Aorta (tissue), 5 donors: ENCODE data around the gene RER1. TPM values are rescaled to one million over a fixed set of nuclear protein-coding genes. Genes with fewer than 3 reads are reported as not detected.

Experiments
- ATAC-seq: fragments of 200-7000 bp; cut with Tn5 transposase; one replicate; pipeline ENCODE4 v1.9.1; 2022; ENCODE audit warnings: moderate library complexity; ENCODE audit not compliant: low FRiP score
- DNase-seq, 2 donors: peaks; one replicate each; pipeline ENCODE4 v3.0.0-alpha.2; 2020
- H3K27ac ChIP-seq, 2 donors: one replicate each; pipeline ENCODE4 v1.5.1; 2013; ENCODE audit warnings: low read length in 2 of 2, mild to moderate bottlenecking in 2 of 2, moderate library complexity in 2 of 2, control low read depth in 1 of 2, inconsistent platforms in 1 of 2, low read depth in 1 of 2
- H3K27me3 ChIP-seq, 2 donors: one replicate each; pipeline ENCODE4 v1.6.1; 2013; ENCODE audit warnings: control low read depth in 1 of 2, low read length in 1 of 2, mild to moderate bottlenecking in 1 of 2, moderate library complexity in 1 of 2; ENCODE audit not compliant: insufficient read depth in 2 of 2, control insufficient read depth in 1 of 2
- H3K36me3 ChIP-seq, 2 donors: one replicate each; pipeline ENCODE4 v1.6.1; 2013; ENCODE audit warnings: control low read depth in 1 of 2, low read length in 1 of 2, mild to moderate bottlenecking in 1 of 2; ENCODE audit not compliant: insufficient read depth in 2 of 2, control insufficient read depth in 1 of 2
- H3K4me1 ChIP-seq, 2 donors: one replicate each; pipeline ENCODE4 v1.6.1; 2013; ENCODE audit warnings: low read length in 2 of 2, control low read depth in 1 of 2, mild to moderate bottlenecking in 1 of 2, moderate library complexity in 1 of 2; ENCODE audit not compliant: insufficient read depth in 2 of 2, control insufficient read depth in 1 of 2
- H3K4me3 ChIP-seq, 2 donors: one replicate each; pipeline ENCODE4 v1.5.1; 2013; ENCODE audit warnings: low read length in 2 of 2, control low read depth in 1 of 2, mild to moderate bottlenecking in 1 of 2
- H3K9me3 ChIP-seq: one replicate; pipeline ENCODE4 v1.6.1; 2013; ENCODE audit warnings: mild to moderate bottlenecking, low read length; ENCODE audit not compliant: control insufficient read depth
- WGBS, 2 donors: extraction: QIAGEN DNeasy Blood & Tissue Kit; methylation state at CpG; one replicate each; pipeline ENCODE4 v1.1.7; 2013; 5-methylcytosine and 5-hydroxymethylcytosine counted together
- intact Hi-C, 2 donors: fragments of 100-400 bp; cut with DNase I; formaldehyde crosslinking; loops; one replicate each; pipeline versions ENCODE4 v1.14.2 to v1.15.0; 2022
- polyA plus RNA-seq, 2 donors: library from polyadenylated mRNA; stranded (reverse); fragments of 200-250 nt; gene quantifications; one replicate each; pipeline ENCODE4 v1.2.3, GENCODE V29; 2013
- total RNA-seq, 2 donors: library from RNA; stranded (reverse); fragmentation: NEBNext Ultra II Directional; extraction: Animal tissue kit (Norgen Biotek cat#: 25700); gene quantifications; one replicate each; pipeline ENCODE4 v1.2.1, GENCODE V29; 2021
- donor health status: healthy with polysubstance abuse.
- donor health status: Bipolar disorder and iron deficiency.
- donor health status: DM: no; HTN: no; CAD: no.
- donor health status: DM: no; HTN: no; CAD: no.
- donor health status: DM: yes; HTN: yes; CAD: no.

Gene RER1
- total and polyA plus RNA-seq, 4 donors, result 41.1 to 99.8 (median 83.4) TPM

- no peaks in the 10 kb centered on the region for H3K9me3 ChIP-seq
- H3K27ac ChIP-seq, result no peak overlapping the region
- H3K4me3 ChIP-seq, result no peak overlapping the region
- intact Hi-C loops, result loop anchor here (1.0 to 5.0 kb wide), 5 partner anchors 113 to 372 kb away; partner anchors contain the start of gene PANK4 (in 1 of the 2)
- peak; percentile 80 to 93 for DNase-seq
- H3K36me3 ChIP-seq, result no peaks in the 10 kb centered on the region
- H3K4me1 ChIP-seq, result no peaks in the 10 kb centered on the region
- H3K27me3 ChIP-seq, result no peaks in the 10 kb centered on the region
- peak; percentile 62 for ATAC-seq
- 2 to 3% methylated on average over 24 to 25 of the region's 25 CpGs for WGBS, 2 donors
These were observed 22.8 kb downstream of the RER1 start for GRCh38 chr1:2414297-2414958.

GRCh38 chr1:2415337-2415736 lies 23.7 kb downstream of the RER1 start:
- no peak overlapping the region for H3K27ac ChIP-seq
- H3K9me3 ChIP-seq, result no peaks in the 10 kb centered on the region
- DNase-seq (no peak), ATAC-seq (no peak)
- no peak overlapping the region for H3K4me3 ChIP-seq
- no peaks in the 10 kb centered on the region for H3K4me1 ChIP-seq
- intact Hi-C loops, result loop anchor here in 1 of 2 donors (2.0 to 5.0 kb wide), 2 partner anchors 133 to 372 kb away; no protein-coding TSS in a partner anchor
- no peaks in the 10 kb centered on the region for H3K36me3 ChIP-seq
- 68 to 71% methylated on average over 11 of the region's 11 CpGs for WGBS, 2 donors
- no peaks in the 10 kb centered on the region for H3K27me3 ChIP-seq

GRCh38 chr1:2415801-2416208 lies 24.2 kb downstream of the RER1 start:
- Histone ChIP-seq H3K4me3 (no peak overlapping the region), H3K27ac (no peak overlapping the region), H3K36me3 (no peaks in the 10 kb centered on the region), H3K9me3 (no peaks in the 10 kb centered on the region), H3K27me3 (no peaks in the 10 kb centered on the region), H3K4me1 (no peaks in the 10 kb centered on the region)
- intact Hi-C loops, result loop anchor here in 1 of 2 donors (2.0 to 5.0 kb wide), 2 partner anchors 133 to 371 kb away; no protein-coding TSS in a partner anchor
- DNase-seq (no peak), ATAC-seq (no peak)
- WGBS, 2 donors, result 69 to 78% methylated on average over 19 of the region's 19 CpGs

GRCh38 chr1:2416403-2416802 lies 24.8 kb downstream of the RER1 start:
- H3K4me1 ChIP-seq, result no peaks in the 10 kb centered on the region
- H3K27ac ChIP-seq, result no peak overlapping the region
- no peaks in the 10 kb centered on the region for H3K36me3 ChIP-seq
- WGBS, 2 donors, result 48 to 58% methylated on average over 12 of the region's 12 CpGs
- no peak overlapping the region for H3K4me3 ChIP-seq
- no peaks in the 10 kb centered on the region for H3K27me3 ChIP-seq
- no peak for DNase-seq
- intact Hi-C loops, result loop anchor here in 1 of 2 donors (5.0 kb wide), 1 partner anchor 371 kb away; no protein-coding TSS in a partner anchor
- ATAC-seq, result no peak
- no peaks in the 10 kb centered on the region for H3K9me3 ChIP-seq

- no peaks in the 10 kb centered on the region for H3K36me3 ChIP-seq
- H3K27me3 ChIP-seq, result no peaks in the 10 kb centered on the region
- H3K4me3 ChIP-seq, result no peak overlapping the region
- WGBS, 2 donors, result 69 to 71% methylated on average over 13 of the region's 13 CpGs
- no peak overlapping the region for H3K27ac ChIP-seq
- ATAC-seq (no peak), DNase-seq (no peak)
- no peaks in the 10 kb centered on the region for H3K9me3 ChIP-seq
- no peaks in the 10 kb centered on the region for H3K4me1 ChIP-seq
- intact Hi-C loops, result loop anchor here in 1 of 2 donors (5.0 kb wide), 1 partner anchor 370 kb away; no protein-coding TSS in a partner anchor
These were observed 25.6 kb downstream of the RER1 start for GRCh38 chr1:2417083-2417832.

GRCh38 chr1:2417833-2418225 lies 26.2 kb downstream of the RER1 start:
- no peak overlapping the region for H3K4me3 ChIP-seq
- 70 to 74% methylated on average over 14 of the region's 14 CpGs for WGBS, 2 donors
- H3K27ac ChIP-seq, result no peak overlapping the region
- intact Hi-C loops, result loop anchor here in 1 of 2 donors (5.0 kb wide), 1 partner anchor 369 kb away; no protein-coding TSS in a partner anchor
- H3K27me3 ChIP-seq, result no peaks in the 10 kb centered on the region
- H3K4me1 ChIP-seq, result no peaks in the 10 kb centered on the region
- ATAC-seq (no peak), DNase-seq (no peak)
- no peaks in the 10 kb centered on the region for H3K9me3 ChIP-seq
- no peaks in the 10 kb centered on the region for H3K36me3 ChIP-seq

GRCh38 chr1:2418791-2419320 lies 27.2 kb downstream of the RER1 start:
- ATAC-seq (no peak), DNase-seq (no peak)
- Histone ChIP-seq H3K27ac (no peak overlapping the region), H3K4me3 (no peak overlapping the region), H3K27me3 (no peaks in the 10 kb centered on the region), H3K9me3 (peaks cover 5% of the 10 kb centered on the region), H3K36me3 (no peaks in the 10 kb centered on the region), H3K4me1 (no peaks in the 10 kb centered on the region)
- 63 to 69% methylated on average over 16 of the region's 16 CpGs for WGBS, 2 donors
- intact Hi-C loops, result loop anchor here in 1 of 2 donors (5.0 kb wide), 1 partner anchor 368 kb away; no protein-coding TSS in a partner anchor

- no peak for ATAC-seq
- Histone ChIP-seq H3K4me1 (no peaks in the 10 kb centered on the region), H3K36me3 (no peaks in the 10 kb centered on the region), H3K27ac (no peak overlapping the region), H3K4me3 (no peak overlapping the region), H3K9me3 (peaks cover 5% of the 10 kb centered on the region), H3K27me3 (no peaks in the 10 kb centered on the region)
- intact Hi-C loops, result loop anchor here in 1 of 2 donors (5.0 kb wide), 1 partner anchor 368 kb away; no protein-coding TSS in a partner anchor
- 77% methylated on average over 16 of the region's 16 CpGs for WGBS, 2 donors
- no peak for DNase-seq
These were observed 27.8 kb downstream of the RER1 start for GRCh38 chr1:2419416-2419815.
